NB4 (cell line): ENCODE data around the gene MRTFA.

Experiments
- DNase-seq: peaks from one replicate; pipeline ENCODE4 v3.0.0; 2010; ENCODE audit warnings: low read depth
- H3K4me3 ChIP-seq: one replicate; pipeline ENCODE4 v1.5.1; 2011; ENCODE audit warnings: mild to moderate bottlenecking, low read depth, low read length, moderate library complexity
- CTCF ChIP-seq: IDR thresholded peaks from one replicate; pipeline ENCODE4 v1.5.1; 2012; ENCODE audit warnings: low read depth, low read length
- MYC ChIP-seq: IDR thresholded peaks from 2 replicates; pipeline ENCODE4 v1.6.1; 2011; ENCODE audit warnings: low read depth, low read length
- POLR2A ChIP-seq: IDR thresholded peaks from 2 replicates; pipeline ENCODE4 v1.6.1; 2011; ENCODE audit warnings: mild to moderate bottlenecking; ENCODE audit not compliant: insufficient read length; ENCODE audit errors: extremely low read depth
- TF ChIP-seq, protein P1 (sequence below): IDR thresholded peaks from 2 replicates; pipeline ENCODE4 v1.6.1; 2011; ENCODE audit warnings: low read depth, low read length

Gene MRTFA

GRCh38 chr22:40582063-40582462 is 54.5 kb downstream of the MRTFA start:
- no peak for DNase-seq
- no peak overlapping the region for H3K4me3 ChIP-seq
- TF ChIP-seq, protein P1, sequence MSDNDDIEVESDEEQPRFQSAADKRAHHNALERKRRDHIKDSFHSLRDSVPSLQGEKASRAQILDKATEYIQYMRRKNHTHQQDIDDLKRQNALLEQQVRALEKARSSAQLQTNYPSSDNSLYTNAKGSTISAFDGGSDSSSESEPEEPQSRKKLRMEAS, result no peak
- no peak for TF ChIP-seq CTCF
- no peak for TF ChIP-seq POLR2A
- no peak for TF ChIP-seq MYC

GRCh38 chr22:40580631-40581030 is 55.9 kb downstream of the MRTFA start:
- TF ChIP-seq CTCF (no peak), MYC (no peak), POLR2A (no peak)
- TF ChIP-seq, protein P1, result no peak
- no peak for DNase-seq
- H3K4me3 ChIP-seq, result no peak overlapping the region

GRCh38 chr22:40578171-40578570 is 58.3 kb downstream of the MRTFA start:
- no peak overlapping the region for H3K4me3 ChIP-seq
- no peak for DNase-seq
- TF ChIP-seq, protein P1, result no peak
- TF ChIP-seq CTCF, result no peak
- no peak for TF ChIP-seq POLR2A
- TF ChIP-seq MYC, result no peak

DNA sequence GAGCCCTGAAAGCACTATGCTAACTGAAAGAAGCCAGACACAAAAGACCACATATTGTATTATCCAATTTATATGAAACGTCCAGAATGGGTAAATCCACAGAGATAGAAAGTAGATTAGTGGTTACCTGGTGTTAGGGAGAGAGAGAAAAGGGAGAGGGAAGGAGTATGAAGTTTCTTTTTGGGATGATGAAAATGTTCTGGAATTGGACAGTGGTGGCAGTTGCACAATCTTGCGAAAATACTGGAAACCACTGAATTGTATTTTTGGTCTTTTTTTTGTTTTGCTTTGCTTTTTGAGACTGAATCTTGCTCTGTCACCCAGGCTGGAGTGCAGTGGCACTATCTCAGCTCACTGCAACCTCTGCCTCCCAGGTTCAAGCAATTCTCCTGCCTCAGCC is 63.5 kb downstream of the MRTFA start:
- peak; percentile 11 for DNase-seq
- TF ChIP-seq CTCF (no peak), MYC (no peak), POLR2A (no peak)
- TF ChIP-seq, protein P1, result no peak
- H3K4me3 ChIP-seq, result no peak overlapping the region

- no peak for DNase-seq
- TF ChIP-seq, protein P1, result no peak
- no peak for TF ChIP-seq POLR2A
- no peak for TF ChIP-seq MYC
- TF ChIP-seq CTCF, result no peak
- H3K4me3 ChIP-seq, result no peak overlapping the region
Observed at GRCh38 chr22:40571887-40572286, 64.6 kb downstream of the MRTFA start.
